HG02885 (cell line): ENCODE measurements around the gene GPR142.
A peak's percentile ranks its signal among the peaks of the same experiment; 100 is the strongest.

Source experiments
- ATAC-seq: cut with Tn5 transposase; IDR thresholded peaks from one replicate; pipeline ENCODE4 v1.9.1; 2021; ENCODE audit warnings: mild to moderate bottlenecking; ENCODE audit not compliant: unreplicated experiment, poor library complexity

Gene GPR142, protein sequence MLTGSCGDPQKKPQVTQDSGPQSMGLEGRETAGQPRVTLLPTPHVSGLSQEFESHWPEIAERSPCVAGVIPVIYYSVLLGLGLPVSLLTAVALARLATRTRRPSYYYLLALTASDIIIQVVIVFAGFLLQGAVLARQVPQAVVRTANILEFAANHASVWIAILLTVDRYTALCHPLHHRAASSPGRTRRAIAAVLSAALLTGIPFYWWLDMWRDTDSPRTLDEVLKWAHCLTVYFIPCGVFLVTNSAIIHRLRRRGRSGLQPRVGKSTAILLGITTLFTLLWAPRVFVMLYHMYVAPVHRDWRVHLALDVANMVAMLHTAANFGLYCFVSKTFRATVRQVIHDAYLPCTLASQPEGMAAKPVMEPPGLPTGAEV

DNA sequence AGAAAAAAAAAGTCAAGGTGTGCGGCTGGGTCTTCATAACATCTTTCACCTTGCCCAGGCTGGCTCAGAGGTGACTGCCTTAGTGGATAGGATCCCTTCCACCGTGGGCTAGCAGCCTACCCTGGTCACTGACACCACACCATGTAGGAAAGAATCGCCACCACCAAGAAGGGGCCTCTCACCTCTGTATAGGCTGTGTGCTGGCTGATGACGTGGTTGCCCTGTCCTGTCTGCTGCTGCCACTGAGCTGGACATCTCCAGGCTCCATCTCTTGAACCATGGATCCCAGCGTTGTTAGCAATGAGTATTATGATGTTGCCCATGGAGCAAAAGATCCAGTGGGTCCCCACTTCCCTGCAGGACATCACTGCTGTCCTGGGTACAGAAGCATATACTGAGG is at the start of gene GPR142:
TSS of gene GPR142 (plus strand) at position 301 of the 400 bp plus-strand sequence. CDS start 2,035 bp downstream, outside the sequence.
- no peak for ATAC-seq

DNA sequence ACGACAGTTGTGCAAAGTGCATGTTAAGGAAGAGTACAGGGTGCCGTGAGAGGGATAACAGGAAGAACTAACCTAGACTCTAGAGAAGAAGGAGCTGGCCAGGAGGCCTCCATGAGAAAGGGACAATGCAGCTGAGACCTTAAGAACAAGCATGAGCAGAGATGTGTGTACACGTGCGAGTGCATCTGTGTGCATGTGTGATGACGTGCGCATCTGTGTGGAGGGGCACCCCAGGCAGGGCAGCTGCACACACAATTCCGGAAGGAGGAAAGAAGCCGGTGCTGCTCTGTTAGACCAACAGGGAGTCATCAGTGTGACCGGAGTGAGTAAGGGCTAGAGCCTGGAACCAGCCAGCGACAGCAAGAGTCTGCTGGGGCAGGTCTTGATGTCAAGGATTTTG is 48.9 kb upstream of the GPR142 start:
- ATAC-seq: no peak

DNA sequence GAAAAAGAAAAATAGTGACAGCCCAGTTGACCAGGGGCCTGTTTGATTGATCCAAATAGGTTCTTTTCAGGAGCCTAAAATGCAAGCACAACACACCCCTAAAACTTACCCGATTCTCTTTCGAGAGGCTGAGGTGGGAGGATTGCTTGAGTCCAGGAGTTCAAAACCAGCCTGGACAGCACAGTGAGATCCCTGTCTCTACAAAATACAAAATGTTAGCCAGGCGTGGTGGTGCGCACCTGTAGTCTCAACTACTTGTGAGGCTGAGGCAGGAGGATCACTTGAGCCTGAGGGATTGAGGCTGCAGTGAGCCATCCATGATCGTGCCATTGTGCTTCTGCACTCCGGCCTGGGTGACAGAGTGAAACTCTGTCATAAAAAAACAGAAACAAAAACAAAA is 42.8 kb upstream of the GPR142 start:
- no peak for ATAC-seq

DNA sequence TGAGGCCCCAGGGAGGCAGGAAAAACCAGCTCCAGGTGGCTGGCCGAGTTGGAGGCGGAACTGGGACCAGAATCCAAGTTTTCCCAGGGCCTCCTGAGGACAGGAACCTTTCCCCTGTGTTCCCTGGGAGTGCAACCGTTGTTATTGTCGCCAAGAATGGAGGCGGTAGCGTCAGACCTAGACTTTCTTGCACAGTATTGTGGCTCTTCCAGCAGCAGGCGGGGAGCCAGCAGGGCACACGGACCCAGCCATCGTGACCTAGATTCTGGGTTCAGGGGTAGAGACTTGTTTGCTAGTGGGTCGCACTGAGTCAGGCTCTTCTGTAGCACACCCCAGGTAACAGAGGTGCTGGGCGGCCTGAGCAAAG is 41.9 kb upstream of the GPR142 start:
- no peak for ATAC-seq

- ATAC-seq: peak; percentile 60
Observed at GRCh38 chr17:74325743-74326379, 41.4 kb upstream of the GPR142 start, which contains the start of gene KIF19. Gene KIF19, plus strand, starts transcription at chr17:74326226. Its CDS starts 124 bp downstream, at chr17:74326350.

DNA sequence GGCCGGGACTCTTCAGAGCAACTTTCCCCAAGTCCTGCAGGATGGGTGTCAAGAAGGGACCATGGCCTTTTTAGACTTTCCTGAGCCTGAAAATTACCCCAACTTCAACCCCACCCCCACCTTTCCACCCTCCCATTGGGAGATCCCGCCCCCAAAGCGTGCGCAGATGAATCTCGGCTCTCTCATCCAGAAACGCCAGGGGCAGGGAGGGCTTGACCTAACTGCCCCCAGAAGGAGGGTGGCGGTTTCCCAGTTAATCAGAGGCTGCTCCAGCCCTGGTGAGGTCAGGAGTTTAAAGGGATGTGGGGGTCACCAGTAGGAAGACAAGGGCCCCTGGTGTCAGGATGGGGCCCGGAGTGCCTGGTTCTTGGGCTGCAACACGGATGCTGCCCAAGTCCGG is 40.8 kb upstream of the GPR142 start:
- no peak for ATAC-seq

- ATAC-seq: no peak
Observed at GRCh38 chr17:74328487-74328886, 38.8 kb upstream of the GPR142 start.

GRCh38 chr17:74329378-74329777 is 37.9 kb upstream of the GPR142 start:
- ATAC-seq: no peak

- ATAC-seq: no peak
Observed at GRCh38 chr17:74330446-74330845, 36.9 kb upstream of the GPR142 start.

GRCh38 chr17:74332017-74332650 is 35.2 kb upstream of the GPR142 start:
- no peak for ATAC-seq

GRCh38 chr17:74332763-74333283 is 34.5 kb upstream of the GPR142 start:
- ATAC-seq: no peak

- ATAC-seq: no peak
Observed at GRCh38 chr17:74334393-74335039, 32.8 kb upstream of the GPR142 start.

GRCh38 chr17:74335529-74336062 is 31.7 kb upstream of the GPR142 start:
- no peak for ATAC-seq

- no peak for ATAC-seq
Observed at GRCh38 chr17:74336307-74336706, 31.0 kb upstream of the GPR142 start.

DNA sequence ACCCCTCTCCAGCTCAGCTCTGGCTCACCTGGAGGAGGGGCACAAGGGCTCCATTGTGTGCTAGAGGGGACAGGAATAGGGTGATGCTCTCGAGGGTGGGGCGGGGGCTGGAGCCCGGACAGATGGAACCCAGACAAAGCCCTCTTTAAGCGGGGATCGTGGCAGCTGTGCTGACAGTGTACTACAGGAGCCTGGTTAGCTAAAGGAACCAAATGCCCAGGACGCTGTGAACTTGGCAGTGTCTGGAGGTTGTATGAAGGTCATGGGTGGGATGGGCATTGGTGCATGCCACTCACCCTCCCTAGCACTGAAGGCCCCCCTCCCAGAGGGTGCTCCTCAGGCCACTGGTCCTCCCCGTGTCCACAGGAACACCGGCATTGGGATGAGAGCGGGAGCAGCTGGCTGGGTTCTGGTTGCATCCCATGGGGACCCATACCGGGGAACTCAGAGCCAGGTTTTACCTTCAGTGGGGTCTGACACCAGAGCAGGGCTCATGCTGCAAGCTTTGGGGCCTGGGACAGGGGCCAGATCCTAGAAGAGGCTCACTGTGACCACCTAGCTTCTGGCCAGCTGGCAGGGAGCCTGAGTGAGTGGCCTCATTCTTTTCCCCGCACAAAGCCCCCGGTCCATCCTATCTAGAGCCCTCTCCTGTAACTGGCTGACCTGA is 29.3 kb upstream of the GPR142 start:
- ATAC-seq: no peak

DNA sequence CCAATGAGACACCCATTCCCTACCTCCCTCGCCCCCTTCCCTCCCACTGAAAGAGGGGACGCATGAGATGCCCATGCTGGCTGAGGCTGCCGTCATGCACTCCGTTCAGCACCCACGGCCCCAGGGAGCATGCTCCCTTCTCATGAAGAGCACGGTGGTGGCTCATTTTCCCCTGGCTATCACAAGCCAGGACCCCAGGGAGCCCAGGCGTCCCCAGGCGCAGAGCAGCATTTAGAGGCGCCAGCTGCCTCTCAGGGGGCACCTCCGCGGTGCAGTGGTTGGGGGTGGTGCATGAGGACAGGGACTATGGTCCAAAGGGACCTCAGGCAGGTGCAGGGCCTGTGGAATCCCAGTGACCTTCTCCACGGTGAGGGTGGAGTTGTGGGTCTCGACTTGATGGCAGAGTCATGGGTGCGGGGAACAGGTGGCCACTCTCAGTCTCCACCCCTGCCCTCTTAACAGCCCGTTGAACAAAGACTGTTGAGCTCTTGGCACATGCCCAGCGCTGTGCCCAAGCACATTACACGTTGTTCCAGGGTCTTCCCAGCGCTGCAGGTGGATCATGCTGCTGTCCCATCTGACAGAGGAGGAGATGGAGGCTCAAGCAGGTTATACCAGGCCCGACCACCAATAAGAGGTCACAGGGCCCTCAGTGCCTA is 27.6 kb upstream of the GPR142 start:
- ATAC-seq: no peak

GRCh38 chr17:74340470-74341023 is 26.8 kb upstream of the GPR142 start:
- ATAC-seq: no peak

- no peak for ATAC-seq
Observed at GRCh38 chr17:74342224-74342623, 25.1 kb upstream of the GPR142 start.

DNA sequence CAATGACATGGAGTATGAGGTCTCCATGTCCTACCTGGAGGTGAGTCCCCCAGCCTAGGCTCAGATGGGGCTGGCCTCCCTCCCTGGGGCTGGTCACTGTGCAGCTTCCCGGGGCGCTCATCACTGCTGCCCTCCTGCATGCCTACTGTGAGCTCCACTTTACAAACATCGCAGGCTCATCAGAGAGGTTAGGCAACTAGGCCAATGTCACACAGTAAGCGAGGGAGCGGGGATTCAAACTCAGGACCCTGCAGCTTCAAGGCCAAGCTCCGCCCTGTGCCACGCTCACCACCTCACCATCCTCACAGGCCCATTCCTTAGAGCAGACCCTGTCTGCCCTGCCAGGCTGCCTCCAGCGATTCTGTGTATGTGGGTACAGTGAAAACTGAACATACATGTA is 24.2 kb upstream of the GPR142 start:
- ATAC-seq: no peak
